ENCODE measurements around the gene PTPN14.

Gene PTPN14

GRCh38 chr1:214444182-214444939 lies 107.0 kb downstream of the PTPN14 start:
- H3K4me3 ChIP-seq (ENCODE audit: low read depth, low read length): no peak overlapping the region
- no peak for DNase-seq (ENCODE audit: low read depth)

GRCh38 chr1:214441119-214441518 lies 110.3 kb downstream of the PTPN14 start:
- no peak for DNase-seq (ENCODE audit: low read depth)
- H3K4me3 ChIP-seq (ENCODE audit: low read depth, low read length): no peak overlapping the region

- DNase-seq (ENCODE audit: low read depth): no peak
- no peak overlapping the region for H3K4me3 ChIP-seq (ENCODE audit: low read depth, low read length)
These were observed 111.0 kb downstream of the PTPN14 start for GRCh38 chr1:214440219-214440965.

- H3K4me3 ChIP-seq (ENCODE audit: low read depth, low read length): no peak overlapping the region
- DNase-seq (ENCODE audit: low read depth): peak; percentile 87
These were observed 111.9 kb downstream of the PTPN14 start for GRCh38 chr1:214439352-214440119.

- no peak for DNase-seq (ENCODE audit: low read depth)
- no peak overlapping the region for H3K4me3 ChIP-seq (ENCODE audit: low read depth, low read length)
These were observed 112.9 kb downstream of the PTPN14 start for GRCh38 chr1:214438530-214438929.

GRCh38 chr1:214438075-214438474 lies 113.3 kb downstream of the PTPN14 start:
- H3K4me3 ChIP-seq (ENCODE audit: low read depth, low read length): no peak overlapping the region
- no peak for DNase-seq (ENCODE audit: low read depth)

- H3K4me3 ChIP-seq (ENCODE audit: low read depth, low read length): no peak overlapping the region
- DNase-seq (ENCODE audit: low read depth): no peak
These were observed 115.5 kb downstream of the PTPN14 start for GRCh38 chr1:214435867-214436266.

GRCh38 chr1:214432245-214432644 lies 119.2 kb downstream of the PTPN14 start:
- DNase-seq (ENCODE audit: low read depth): no peak
- no peak overlapping the region for H3K4me3 ChIP-seq (ENCODE audit: low read depth, low read length)

GRCh38 chr1:214429951-214430770 lies 121.2 kb downstream of the PTPN14 start:
- no peak overlapping the region for H3K4me3 ChIP-seq (ENCODE audit: low read depth, low read length)
- no peak for DNase-seq (ENCODE audit: low read depth)

- H3K4me3 ChIP-seq (ENCODE audit: low read depth, low read length): no peak overlapping the region
These were observed 123.5 kb downstream of the PTPN14 start for GRCh38 chr1:214427871-214428277.

GRCh38 chr1:214426426-214426812 lies 125.0 kb downstream of the PTPN14 start:
- H3K4me3 ChIP-seq (ENCODE audit: low read depth, low read length): no peak overlapping the region
- DNase-seq (ENCODE audit: low read depth): no peak

More at GRCh38 chr1:214427871-214428277, 123.5 kb downstream of the PTPN14 start:
- DNase-seq (ENCODE audit: low read depth): peak; percentile 93

GRCh38 chr1:214425716-214426425 lies 125.5 kb downstream of the PTPN14 start:
- no peak for DNase-seq (ENCODE audit: low read depth)
- H3K4me3 ChIP-seq (ENCODE audit: low read depth, low read length): no peak overlapping the region

- H3K4me3 ChIP-seq (ENCODE audit: low read depth, low read length): no peak overlapping the region
- no peak for DNase-seq (ENCODE audit: low read depth)
These were observed 126.3 kb downstream of the PTPN14 start for GRCh38 chr1:214425101-214425500.

GRCh38 chr1:214423045-214423444 lies 128.4 kb downstream of the PTPN14 start:
- DNase-seq (ENCODE audit: low read depth): no peak
- H3K4me3 ChIP-seq (ENCODE audit: low read depth, low read length): no peak overlapping the region

GRCh38 chr1:214422137-214422671 lies 129.2 kb downstream of the PTPN14 start:
- DNase-seq (ENCODE audit: low read depth): peak; percentile 62
- no peak overlapping the region for H3K4me3 ChIP-seq (ENCODE audit: low read depth, low read length)

GRCh38 chr1:214420833-214421232 lies 130.6 kb downstream of the PTPN14 start:
- no peak overlapping the region for H3K4me3 ChIP-seq (ENCODE audit: low read depth, low read length)
- no peak for DNase-seq (ENCODE audit: low read depth)

GRCh38 chr1:214420341-214420740 lies 131.1 kb downstream of the PTPN14 start:
- DNase-seq (ENCODE audit: low read depth): no peak
- no peak overlapping the region for H3K4me3 ChIP-seq (ENCODE audit: low read depth, low read length)

GRCh38 chr1:214419650-214420049 lies 131.8 kb downstream of the PTPN14 start:
- DNase-seq (ENCODE audit: low read depth): no peak
- no peak overlapping the region for H3K4me3 ChIP-seq (ENCODE audit: low read depth, low read length)

Data from skeletal muscle cell (primary cell).